Sigmoid colon (tissue), 7 donors: ENCODE results near the gene PLD1. TPM values are rescaled to one million over a fixed set of nuclear protein-coding genes. Genes with fewer than 3 reads are reported as not detected.
"Not testable (repeated sequence)": the region's sequence is repeated elsewhere in the genome, so short reads cannot be mapped to it uniquely, and the experiment has no call there.

Experiments used
- DNase-seq: peaks from one replicate; pipeline ENCODE4 v3.0.0-alpha.2; 2019
- H3K27ac ChIP-seq, 4 donors: fragments of 200-600 bp; sonication (generic); one replicate each; pipeline ENCODE4 v1.5.1; 2016 to 2019; ENCODE audit warnings: mild to moderate bottlenecking in 1 of 4
- H3K27me3 ChIP-seq, 3 donors: fragments of 200-600 bp; sonication (generic); one replicate each; pipeline ENCODE4 v1.5.1; 2019; ENCODE audit warnings: mild to moderate bottlenecking in 1 of 3
- H3K36me3 ChIP-seq, 4 donors: fragments of 200-600 bp; sonication (generic); one replicate each; pipeline ENCODE4 v1.5.1; 2016 to 2019
- H3K4me1 ChIP-seq, 4 donors: fragments of 200-600 bp; sonication (generic); one replicate each; pipeline ENCODE4 v1.5.1; 2017 to 2019
- H3K4me3 ChIP-seq, 4 donors: fragments of 200-600 bp; sonication (generic); one replicate each; pipeline ENCODE4 v1.5.1; 2017 to 2019; ENCODE audit warnings: mild to moderate bottlenecking in 2 of 4, moderate library complexity in 1 of 4
- H3K9me3 ChIP-seq, 4 donors: fragments of 200-600 bp in 3 of 4; sonication (generic) in 3 of 4; one replicate each; pipeline versions ENCODE4 v1.5.1 to v1.6.1; 2013 to 2019
- EP300 ChIP-seq, 4 donors: sonication (generic); formaldehyde crosslinking; IDR thresholded peaks; one replicate each; pipeline ENCODE4 v1.6.1; 2017; ENCODE audit warnings: antibody characterized with exemption in 4 of 4
- POLR2A ChIP-seq, 2 donors: fragments of 450-650 bp; IDR thresholded peaks; one replicate each; pipeline ENCODE4 v1.6.1; 2016; ENCODE audit warnings: antibody characterized with exemption in 2 of 2, mild to moderate bottlenecking in 2 of 2, moderate library complexity in 2 of 2
- POLR2AphosphoS5 ChIP-seq, 4 donors: sonication (generic); formaldehyde crosslinking; IDR thresholded peaks; one replicate each; pipeline ENCODE4 v1.6.1; 2017; ENCODE audit warnings: antibody characterized with exemption in 4 of 4
- WGBS, 2 donors: extraction: QIAGEN DNeasy Blood & Tissue Kit; methylation state at CpG; one replicate each; pipeline ENCODE4 v1.1.7; 2013; 5-methylcytosine and 5-hydroxymethylcytosine counted together
- intact Hi-C: fragments of 100-400 bp; cut with DNase I; formaldehyde crosslinking; loops from one replicate; pipeline ENCODE4 v1.15.1; 2023
- polyA plus RNA-seq, 3 donors: library from polyadenylated mRNA; stranded (reverse); fragments of 200-250 nt; gene quantifications; one replicate each; pipeline ENCODE4 v1.2.3, GENCODE V29; 2013
- total RNA-seq, 4 donors: library from RNA; depleted of rRNA; stranded (reverse); fragments of >200 nt; gene quantifications; one replicate each; pipeline ENCODE4 v1.1.0, GENCODE V29; 2016
- TF ChIP-seq, protein P1 (sequence below), 4 experiments: fragments of 450-650 bp in 3 of 4; fragments of 200-600 bp in 1 of 4; IDR thresholded peaks; one replicate each; pipeline ENCODE4 v1.5.1; 2016 to 2019; ENCODE audit warnings: antibody characterized with exemption in 4 of 4, mild to moderate bottlenecking in 3 of 4, moderate library complexity in 2 of 4
- donor health status: healthy with polysubstance abuse.
- donor health status: Bipolar disorder and iron deficiency.
- donor health status: healthy.

PLD1 gene
- total and polyA plus RNA-seq, 7 donors = 8.6 to 24.3 (median 12.2) TPM

DNA sequence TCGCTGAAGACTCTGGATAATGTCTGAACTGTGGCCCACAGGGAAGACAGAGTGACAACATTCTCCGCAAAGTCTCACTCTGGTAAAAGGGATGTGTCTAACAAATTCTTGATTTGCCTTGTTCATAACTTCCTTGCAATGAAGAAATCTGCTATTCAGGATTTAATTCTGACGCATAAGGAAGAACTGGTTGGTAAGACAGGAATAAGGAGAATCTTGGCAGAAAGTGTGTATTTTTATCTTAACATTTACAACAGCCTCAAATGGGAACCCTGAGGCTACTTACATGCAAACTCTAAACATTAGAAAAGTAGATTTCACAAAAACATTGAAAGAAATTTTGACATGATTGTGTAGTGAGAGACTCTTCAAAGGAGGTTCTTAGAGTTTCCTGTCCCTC, 10.8 kb upstream of the PLD1 start:
- intact Hi-C loops = no loop called here
- Histone ChIP-seq H3K4me3 (no peak overlapping the region), H3K9me3 (no peaks in the 10 kb centered on the region), H3K4me1 (no peaks in the 10 kb centered on the region), H3K27ac (no peak overlapping the region), H3K27me3 (no peaks in the 10 kb centered on the region), H3K36me3 (no peaks in the 10 kb centered on the region)
- 94 to 96% methylated on average over 3 of the region's 3 CpGs for WGBS, 2 donors
- TF ChIP-seq POLR2AphosphoS5 (IDR thresholded peaks at IDR 0.05) (no peak), EP300 (IDR thresholded peaks at IDR 0.05) (no peak), POLR2A (IDR thresholded peaks at IDR 0.05) (no peak)
- TF ChIP-seq, protein P1, sequence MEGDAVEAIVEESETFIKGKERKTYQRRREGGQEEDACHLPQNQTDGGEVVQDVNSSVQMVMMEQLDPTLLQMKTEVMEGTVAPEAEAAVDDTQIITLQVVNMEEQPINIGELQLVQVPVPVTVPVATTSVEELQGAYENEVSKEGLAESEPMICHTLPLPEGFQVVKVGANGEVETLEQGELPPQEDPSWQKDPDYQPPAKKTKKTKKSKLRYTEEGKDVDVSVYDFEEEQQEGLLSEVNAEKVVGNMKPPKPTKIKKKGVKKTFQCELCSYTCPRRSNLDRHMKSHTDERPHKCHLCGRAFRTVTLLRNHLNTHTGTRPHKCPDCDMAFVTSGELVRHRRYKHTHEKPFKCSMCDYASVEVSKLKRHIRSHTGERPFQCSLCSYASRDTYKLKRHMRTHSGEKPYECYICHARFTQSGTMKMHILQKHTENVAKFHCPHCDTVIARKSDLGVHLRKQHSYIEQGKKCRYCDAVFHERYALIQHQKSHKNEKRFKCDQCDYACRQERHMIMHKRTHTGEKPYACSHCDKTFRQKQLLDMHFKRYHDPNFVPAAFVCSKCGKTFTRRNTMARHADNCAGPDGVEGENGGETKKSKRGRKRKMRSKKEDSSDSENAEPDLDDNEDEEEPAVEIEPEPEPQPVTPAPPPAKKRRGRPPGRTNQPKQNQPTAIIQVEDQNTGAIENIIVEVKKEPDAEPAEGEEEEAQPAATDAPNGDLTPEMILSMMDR (IDR thresholded peaks at IDR 0.05) = no peak
- no peak for DNase-seq

GRCh38 chr3:171817074-171817800, 7.0 kb upstream of the PLD1 start:
- no peaks in the 10 kb centered on the region for H3K4me1 ChIP-seq
- H3K27ac ChIP-seq = no peak overlapping the region
- H3K9me3 ChIP-seq = no peaks in the 10 kb centered on the region
- no peak overlapping the region for H3K4me3 ChIP-seq
- H3K27me3 ChIP-seq = no peaks in the 10 kb centered on the region
- intact Hi-C loops = no loop called here
- no peaks in the 10 kb centered on the region for H3K36me3 ChIP-seq
- WGBS, 2 donors = 87 to 92% methylated on average over 4 of the region's 4 CpGs
- TF ChIP-seq POLR2AphosphoS5 (IDR thresholded peaks at IDR 0.05) (no peak), EP300 (IDR thresholded peaks at IDR 0.05) (no peak), POLR2A (IDR thresholded peaks at IDR 0.05) (no peak)
- TF ChIP-seq, protein P1 (IDR thresholded peaks at IDR 0.05) = no peak
- no peak for DNase-seq

- TF ChIP-seq POLR2A (IDR thresholded peaks at IDR 0.05) (no peak), POLR2AphosphoS5 (IDR thresholded peaks at IDR 0.05) (no peak), EP300 (IDR thresholded peaks at IDR 0.05) (no peak)
- TF ChIP-seq, protein P1 (IDR thresholded peaks at IDR 0.05) = no peak
- Histone ChIP-seq H3K27me3 (no peaks in the 10 kb centered on the region), H3K36me3 (no peaks in the 10 kb centered on the region), H3K4me3 (no peak overlapping the region), H3K4me1 (no peaks in the 10 kb centered on the region), H3K9me3 (no peaks in the 10 kb centered on the region), H3K27ac (no peak overlapping the region)
- intact Hi-C loops = no loop called here
- DNase-seq = no peak
- 20 to 51% methylated on average over 2 of the region's 2 CpGs for WGBS, 2 donors
These were observed 5.8 kb upstream of the PLD1 start for GRCh38 chr3:171815973-171816595.

GRCh38 chr3:171814662-171815061, 4.4 kb upstream of the PLD1 start:
- H3K27me3 ChIP-seq, H3K4me1 ChIP-seq, H3K27ac ChIP-seq, intact Hi-C loops, H3K4me3 ChIP-seq, DNase-seq, H3K9me3 ChIP-seq, H3K36me3 ChIP-seq: not testable (repeated sequence)
- 93 to 94% methylated on average over 6 of the region's 6 CpGs for WGBS, 2 donors

DNA sequence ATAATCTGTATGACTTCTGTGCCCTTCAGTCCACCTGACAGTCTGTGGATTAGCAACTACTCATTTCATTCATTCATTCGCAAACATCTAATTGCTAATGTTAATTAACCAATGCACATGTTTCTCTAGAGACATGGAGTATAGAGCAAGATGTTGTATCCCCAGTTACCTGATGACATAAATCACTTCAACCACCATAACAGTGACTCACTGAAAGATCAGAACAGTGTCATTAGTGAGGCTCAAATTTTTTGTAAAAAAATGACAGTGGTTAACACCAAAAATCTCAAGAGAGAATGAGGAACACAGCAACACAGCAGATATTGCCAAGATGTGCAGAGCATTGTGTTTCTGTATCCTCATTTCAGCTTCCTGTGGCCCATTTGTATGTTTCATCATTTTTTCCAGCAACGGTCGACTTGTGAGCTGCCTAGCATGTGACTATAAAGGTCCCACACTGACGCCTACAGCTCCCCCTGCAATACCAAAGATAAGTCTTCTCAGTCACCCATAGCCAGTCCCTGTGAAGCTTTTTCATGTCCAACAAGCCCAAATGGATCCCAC, 3.7 kb upstream of the PLD1 start:
- H3K27me3 ChIP-seq = no peaks in the 10 kb centered on the region
- 60 to 79% methylated on average over 4 of the region's 4 CpGs for WGBS, 2 donors
- intact Hi-C loops = no loop called here
- no peak overlapping the region for H3K4me3 ChIP-seq
- TF ChIP-seq POLR2AphosphoS5 (IDR thresholded peaks at IDR 0.05) = peak in 1 of 4 donors; percentile 38
- TF ChIP-seq, protein P1 (IDR thresholded peaks at IDR 0.05) = no peak
- peaks cover 0 to 7% (median 4%) of the 10 kb centered on the region in 4 donors for H3K4me1 ChIP-seq
- peak; percentile 71 for DNase-seq
- no peaks in the 10 kb centered on the region for H3K36me3 ChIP-seq
- H3K27ac ChIP-seq = peak overlapping the region in 1 of 4 donors; percentile 29
- H3K9me3 ChIP-seq = no peaks in the 10 kb centered on the region
